Measurements from ENCODE around the gene CEP164.

- TF ChIP-seq, protein P1, sequence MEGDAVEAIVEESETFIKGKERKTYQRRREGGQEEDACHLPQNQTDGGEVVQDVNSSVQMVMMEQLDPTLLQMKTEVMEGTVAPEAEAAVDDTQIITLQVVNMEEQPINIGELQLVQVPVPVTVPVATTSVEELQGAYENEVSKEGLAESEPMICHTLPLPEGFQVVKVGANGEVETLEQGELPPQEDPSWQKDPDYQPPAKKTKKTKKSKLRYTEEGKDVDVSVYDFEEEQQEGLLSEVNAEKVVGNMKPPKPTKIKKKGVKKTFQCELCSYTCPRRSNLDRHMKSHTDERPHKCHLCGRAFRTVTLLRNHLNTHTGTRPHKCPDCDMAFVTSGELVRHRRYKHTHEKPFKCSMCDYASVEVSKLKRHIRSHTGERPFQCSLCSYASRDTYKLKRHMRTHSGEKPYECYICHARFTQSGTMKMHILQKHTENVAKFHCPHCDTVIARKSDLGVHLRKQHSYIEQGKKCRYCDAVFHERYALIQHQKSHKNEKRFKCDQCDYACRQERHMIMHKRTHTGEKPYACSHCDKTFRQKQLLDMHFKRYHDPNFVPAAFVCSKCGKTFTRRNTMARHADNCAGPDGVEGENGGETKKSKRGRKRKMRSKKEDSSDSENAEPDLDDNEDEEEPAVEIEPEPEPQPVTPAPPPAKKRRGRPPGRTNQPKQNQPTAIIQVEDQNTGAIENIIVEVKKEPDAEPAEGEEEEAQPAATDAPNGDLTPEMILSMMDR (IDR thresholded peaks at IDR 0.05 in 4 of 5, conservative IDR thresholded peaks at IDR 0.05 in 1 of 5), result no peak
- no peak for TF ChIP-seq POLR2A (IDR thresholded peaks at IDR 0.05)
Measured at GRCh38 chr11:117287668-117288067, 40.0 kb upstream of the CEP164 start.

Data from gastrocnemius medialis (tissue), 4 donors.